Testis (tissue), 3 donors: Measurements from ENCODE around the gene MMP20. TPM values are rescaled to one million over a fixed set of nuclear protein-coding genes. Genes with fewer than 3 reads are reported as not detected.

ENCODE experiments used
- DNase-seq: peaks from one replicate; pipeline ENCODE4 v3.0.0-alpha.2; 2019
- H3K27ac ChIP-seq, 2 donors: fragments of 200-600 bp; sonication (generic); one replicate each; pipeline ENCODE4 v1.5.1; 2019
- H3K27me3 ChIP-seq: fragments of 200-600 bp; sonication (generic); one replicate; pipeline ENCODE4 v1.5.1; 2019
- H3K36me3 ChIP-seq: fragments of 200-600 bp; sonication (generic); one replicate; pipeline ENCODE4 v1.5.1; 2017; ENCODE audit warnings: low read depth; ENCODE audit errors: missing control alignments
- H3K4me1 ChIP-seq: fragments of 200-600 bp; sonication (generic); one replicate; pipeline ENCODE4 v1.5.1; 2019
- H3K4me3 ChIP-seq, 2 donors: fragments of 200-600 bp; sonication (generic); one replicate each; pipeline ENCODE4 v1.5.1; 2017 to 2019
- H3K9me3 ChIP-seq: fragments of 200-600 bp; sonication (generic); one replicate; pipeline ENCODE4 v1.5.1; 2017
- CTCF ChIP-seq, 3 experiments: fragments of 450-650 bp in 2 of 3; fragments of 200-600 bp in 1 of 3; sonication (generic) in 1 of 3; IDR thresholded peaks; one replicate each; pipeline ENCODE4 v1.5.1; 2016 to 2019; ENCODE audit warnings: antibody characterized with exemption in 3 of 3, mild to moderate bottlenecking in 2 of 3, moderate library complexity in 1 of 3
- POLR2A ChIP-seq: fragments of 450-650 bp; IDR thresholded peaks from one replicate; pipeline ENCODE4 v1.6.1; 2017; ENCODE audit warnings: antibody characterized with exemption, mild to moderate bottlenecking, moderate library complexity
- WGBS, 2 donors: methylation state at CpG; one replicate each; pipeline ENCODE4 v1.1.5; 2018; 5-methylcytosine and 5-hydroxymethylcytosine counted together
- intact Hi-C: fragments of 100-400 bp; cut with DNase I; formaldehyde crosslinking; loops from one replicate; pipeline ENCODE4 v1.15.1; 2023; ENCODE audit warnings: low total_unique reads
- polyA plus RNA-seq: library from polyadenylated mRNA; stranded (reverse); fragments of 350-450 nt; fragmentation: Illumina TruSeq; extraction: RNeasy Lipid Tissue Mini Kit (QIAGEN cat#74804); gene quantifications from one replicate; pipeline ENCODE4 v1.2.3, GENCODE V29; 2014; ENCODE audit warnings: low read depth, low replicate concordance; ENCODE audit not compliant: insufficient read depth
- total RNA-seq, 2 donors: library from RNA; depleted of rRNA; stranded (reverse); fragments of >200 nt; gene quantifications; one replicate each; pipeline ENCODE4 v1.2.3, GENCODE V29; 2016

MMP20 gene
- total and polyA plus RNA-seq, 3 donors from 2014 or later, result 3.1 to 15.5 TPM; not detected in 1

- H3K4me3 ChIP-seq, result no peak overlapping the region
- H3K4me1 ChIP-seq, result no peaks in the 10 kb centered on the region
- H3K9me3 ChIP-seq, result no peaks in the 10 kb centered on the region
- H3K27me3 ChIP-seq, result no peaks in the 10 kb centered on the region
- no peak for DNase-seq
- intact Hi-C loops, result no loop called here
- 83% methylated on average over 3 of the region's 3 CpGs for WGBS, 2 donors
- H3K36me3 ChIP-seq, result no peaks in the 10 kb centered on the region
- TF ChIP-seq POLR2A (no peak), CTCF (IDR thresholded peaks at IDR 0.05) (no peak)
- no peak overlapping the region for H3K27ac ChIP-seq
These were observed 24.5 kb downstream of the MMP20 start for GRCh38 chr11:102600666-102601065.

GRCh38 chr11:102599642-102600261 is 25.4 kb downstream of the MMP20 start:
- Histone ChIP-seq H3K9me3 (no peaks in the 10 kb centered on the region), H3K36me3 (no peaks in the 10 kb centered on the region), H3K4me1 (no peaks in the 10 kb centered on the region), H3K27ac (no peak overlapping the region), H3K4me3 (no peak overlapping the region), H3K27me3 (no peaks in the 10 kb centered on the region)
- TF ChIP-seq POLR2A (no peak), CTCF (IDR thresholded peaks at IDR 0.05) (no peak)
- DNase-seq, result no peak
- WGBS, 2 donors, result 66 to 74% methylated on average over 3 of the region's 3 CpGs
- intact Hi-C loops, result no loop called here

- H3K4me3 ChIP-seq, result no peak overlapping the region
- no peaks in the 10 kb centered on the region for H3K36me3 ChIP-seq
- intact Hi-C loops, result no loop called here
- no peaks in the 10 kb centered on the region for H3K9me3 ChIP-seq
- DNase-seq, result no peak
- WGBS, 2 donors, result 96 to 100% methylated on average over 1 of the region's 1 CpG
- no peaks in the 10 kb centered on the region for H3K4me1 ChIP-seq
- no peaks in the 10 kb centered on the region for H3K27me3 ChIP-seq
- TF ChIP-seq POLR2A (no peak), CTCF (IDR thresholded peaks at IDR 0.05) (no peak)
- no peak overlapping the region for H3K27ac ChIP-seq
These were observed 26.9 kb downstream of the MMP20 start for GRCh38 chr11:102598272-102598671.

GRCh38 chr11:102596578-102596977 is 28.6 kb downstream of the MMP20 start:
- no peaks in the 10 kb centered on the region for H3K27me3 ChIP-seq
- H3K4me1 ChIP-seq, result no peaks in the 10 kb centered on the region
- 86 to 89% methylated on average over 6 of the region's 6 CpGs for WGBS, 2 donors
- DNase-seq, result no peak
- no peaks in the 10 kb centered on the region for H3K9me3 ChIP-seq
- no peak overlapping the region for H3K27ac ChIP-seq
- no peak for TF ChIP-seq CTCF (IDR thresholded peaks at IDR 0.05)
- TF ChIP-seq POLR2A, result no peak
- intact Hi-C loops, result no loop called here
- H3K36me3 ChIP-seq, result no peaks in the 10 kb centered on the region
- no peak overlapping the region for H3K4me3 ChIP-seq
